ENCODE data around the gene PPM1A.

Gene PPM1A

GRCh38 chr14:60332046-60332399 lies 83.0 kb downstream of the PPM1A start:
- DNase-seq (ENCODE audit: low read depth in 2 of 2) = no peak
- TF ChIP-seq CTCF (IDR thresholded peaks at IDR 0.05; ENCODE audit: low read depth, low read length) = no peak
- H3K4me3 ChIP-seq (replicated peaks in 1 of 2; ENCODE audit: low read depth in 2 of 2, low read length in 2 of 2) = peak overlapping the region in 1 of 2 donors; percentile 39

GRCh38 chr14:60332869-60333268 lies 83.8 kb downstream of the PPM1A start:
- no peak for TF ChIP-seq CTCF (IDR thresholded peaks at IDR 0.05; ENCODE audit: low read depth, low read length)
- no peak for DNase-seq (ENCODE audit: low read depth in 2 of 2)
- H3K4me3 ChIP-seq (replicated peaks in 1 of 2; ENCODE audit: low read depth in 2 of 2, low read length in 2 of 2) = no peak overlapping the region

- no peak for DNase-seq (ENCODE audit: low read depth in 2 of 2)
- no peak for TF ChIP-seq CTCF (IDR thresholded peaks at IDR 0.05; ENCODE audit: low read depth, low read length)
- no peak overlapping the region for H3K4me3 ChIP-seq (replicated peaks in 1 of 2; ENCODE audit: low read depth in 2 of 2, low read length in 2 of 2)
Observed at GRCh38 chr14:60339571-60339970, 90.5 kb downstream of the PPM1A start.

- DNase-seq (ENCODE audit: low read depth in 2 of 2) = no peak
- TF ChIP-seq CTCF (IDR thresholded peaks at IDR 0.05; ENCODE audit: low read depth, low read length) = no peak
- H3K4me3 ChIP-seq (replicated peaks in 1 of 2; ENCODE audit: low read depth in 2 of 2, low read length in 2 of 2) = no peak overlapping the region
Observed at GRCh38 chr14:60343571-60344071, 94.6 kb downstream of the PPM1A start.

DNA sequence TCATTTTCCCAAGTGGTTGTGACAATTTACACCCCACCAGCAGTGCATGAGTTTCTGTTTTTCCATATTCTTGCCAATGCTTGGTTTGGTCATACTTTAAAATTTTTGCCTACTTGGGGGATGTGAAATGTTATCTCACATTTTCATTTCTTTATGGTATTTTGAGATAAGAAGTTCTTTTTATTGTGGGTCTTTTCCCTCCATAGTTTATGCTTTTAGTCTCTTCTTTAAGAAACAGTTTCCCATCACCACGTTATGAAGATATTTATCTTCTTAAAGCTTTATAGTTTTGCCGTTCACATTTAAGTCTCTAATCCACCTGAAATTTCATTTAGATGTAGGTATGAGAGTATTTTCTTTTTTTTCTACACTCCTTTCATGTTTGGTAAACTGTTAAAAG lies 95.7 kb downstream of the PPM1A start:
- H3K4me3 ChIP-seq (replicated peaks in 1 of 2; ENCODE audit: low read depth in 2 of 2, low read length in 2 of 2) = no peak overlapping the region
- TF ChIP-seq CTCF (IDR thresholded peaks at IDR 0.05; ENCODE audit: low read depth, low read length) = no peak
- no peak for DNase-seq (ENCODE audit: low read depth in 2 of 2)

DNA sequence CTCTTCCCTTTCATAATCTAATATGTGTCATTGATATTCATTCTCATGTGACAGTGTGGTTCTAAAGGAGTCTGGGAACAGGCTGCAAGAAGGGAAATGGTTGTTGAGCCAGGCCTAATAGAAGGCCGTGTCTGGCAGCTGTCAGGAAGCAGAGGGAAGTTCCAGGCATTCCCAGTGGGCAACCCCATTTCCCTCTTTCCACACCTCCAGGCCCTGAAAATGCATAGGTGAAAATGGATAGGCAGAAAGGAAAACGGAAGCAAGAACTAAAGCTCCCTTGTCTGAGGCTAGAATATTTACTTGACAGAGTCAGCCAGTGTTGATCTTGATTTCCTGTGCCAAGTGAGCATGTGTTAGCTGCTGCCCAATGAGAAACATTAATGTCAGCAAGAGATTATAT lies 97.7 kb downstream of the PPM1A start:
- no peak for TF ChIP-seq CTCF (IDR thresholded peaks at IDR 0.05; ENCODE audit: low read depth, low read length)
- H3K4me3 ChIP-seq (replicated peaks in 1 of 2; ENCODE audit: low read depth in 2 of 2, low read length in 2 of 2) = no peak overlapping the region
- peak; percentile 5 to 11 for DNase-seq (ENCODE audit: low read depth in 2 of 2)

- no peak overlapping the region for H3K4me3 ChIP-seq (replicated peaks in 1 of 2; ENCODE audit: low read depth in 2 of 2, low read length in 2 of 2)
- no peak for DNase-seq (ENCODE audit: low read depth in 2 of 2)
- no peak for TF ChIP-seq CTCF (IDR thresholded peaks at IDR 0.05; ENCODE audit: low read depth, low read length)
Observed at GRCh38 chr14:60348211-60348610, 99.2 kb downstream of the PPM1A start.

Measured in cardiac fibroblast (primary cell).